GM18519 (cell line): ENCODE measurements around the gene C12orf43.
"Not testable (repeated sequence)": the region's sequence is repeated elsewhere in the genome, so short reads cannot be mapped to it uniquely, and the experiment has no call there.

Experiments used
- ATAC-seq: cut with Tn5 transposase; IDR thresholded peaks from one replicate; pipeline ENCODE4 v1.9.1; 2021; ENCODE audit warnings: mild to moderate bottlenecking, moderate library complexity; ENCODE audit not compliant: unreplicated experiment, low FRiP score

C12orf43 gene, protein sequence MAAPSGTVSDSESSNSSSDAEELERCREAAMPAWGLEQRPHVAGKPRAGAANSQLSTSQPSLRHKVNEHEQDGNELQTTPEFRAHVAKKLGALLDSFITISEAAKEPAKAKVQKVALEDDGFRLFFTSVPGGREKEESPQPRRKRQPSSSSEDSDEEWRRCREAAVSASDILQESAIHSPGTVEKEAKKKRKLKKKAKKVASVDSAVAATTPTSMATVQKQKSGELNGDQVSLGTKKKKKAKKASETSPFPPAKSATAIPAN

DNA sequence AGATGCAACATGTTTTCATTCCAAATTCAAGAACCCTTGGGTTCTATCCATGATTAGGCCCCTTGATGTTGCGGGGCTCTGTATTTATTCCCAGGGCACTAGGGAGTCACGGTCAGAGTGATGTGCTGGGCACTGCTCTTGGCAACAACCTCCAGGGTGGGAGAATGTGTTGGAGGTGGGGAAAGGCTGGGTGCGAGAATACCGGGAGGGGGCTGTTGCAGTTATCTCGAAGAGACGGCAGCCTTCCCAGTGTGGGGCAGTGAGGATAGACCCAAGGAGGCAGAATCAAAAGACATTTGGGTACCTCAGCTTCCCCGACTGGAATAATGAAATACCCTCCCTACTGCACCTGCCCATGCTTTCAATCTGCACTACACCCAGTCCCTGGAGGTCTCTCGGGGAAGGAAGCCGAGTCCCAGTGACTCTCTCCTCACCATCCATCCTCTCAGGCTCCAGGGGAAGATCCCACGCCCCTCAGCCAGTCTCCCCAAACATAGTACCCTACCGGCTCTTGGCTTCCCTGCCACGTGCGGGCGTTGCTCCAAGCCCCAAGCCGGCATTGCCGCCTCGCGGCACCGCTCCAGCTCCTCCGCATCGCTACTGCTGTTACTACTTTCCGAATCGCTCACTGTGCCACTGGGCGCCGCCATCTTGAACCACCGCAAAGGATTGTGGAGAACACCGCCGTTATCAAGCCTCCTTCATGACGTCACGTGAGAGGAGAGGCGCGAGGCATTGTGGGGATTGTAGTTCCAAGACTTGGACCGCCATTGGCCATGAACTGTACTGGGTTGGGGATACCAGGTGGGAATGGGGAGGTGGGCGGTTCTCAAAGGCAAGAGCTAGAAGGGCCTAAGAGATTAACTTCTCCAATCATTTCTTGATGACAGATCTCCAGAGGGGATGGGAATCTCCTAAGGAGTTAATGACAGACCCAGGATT lies at the start of gene C12orf43:
C12orf43 (minus strand) TSS at position 663 of the 942 bp plus-strand sequence; CDS start at position 650, 13 bp downstream.
- ATAC-seq, result peak; percentile 85

DNA sequence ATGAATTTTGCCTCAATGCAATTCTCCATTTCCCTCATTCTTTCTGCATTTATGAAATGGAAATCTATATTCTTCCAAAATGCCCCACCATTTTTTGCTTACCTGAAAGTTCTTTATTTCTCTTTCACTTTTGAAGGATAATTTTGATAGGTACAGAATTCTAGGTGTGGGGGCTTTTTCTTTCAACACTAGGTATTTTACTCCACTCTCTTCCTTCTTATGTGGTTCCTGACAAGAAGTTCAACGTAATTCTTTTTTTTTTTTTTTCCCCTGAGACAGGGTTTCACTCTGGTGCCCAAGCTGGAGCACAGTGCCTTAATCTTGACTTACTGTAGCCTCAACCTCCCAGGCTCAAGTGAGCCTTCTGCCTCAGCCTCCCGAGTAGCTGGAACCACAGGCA lies 49.1 kb upstream of the C12orf43 start:
- ATAC-seq, result no peak

DNA sequence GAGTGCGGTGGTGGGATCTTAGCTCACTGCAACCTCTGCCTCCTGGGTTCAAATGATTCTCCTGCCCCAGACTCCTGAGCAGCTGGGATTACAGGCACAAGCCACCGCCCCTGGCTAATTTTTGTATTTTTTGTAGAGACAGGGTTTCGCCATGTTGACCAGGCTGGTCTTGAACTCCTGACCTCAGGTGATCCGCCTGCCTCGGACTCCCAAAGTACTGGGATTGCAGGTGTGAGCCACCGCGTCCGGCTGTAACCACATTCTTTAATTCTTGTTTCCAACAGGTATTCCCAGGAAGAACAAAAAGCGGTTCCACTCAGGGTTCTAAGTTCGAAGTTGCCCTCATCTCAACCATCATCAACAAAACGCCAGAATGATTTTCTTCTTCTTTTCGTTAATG lies 48.3 kb upstream of the C12orf43 start:
- ATAC-seq, result not testable (repeated sequence)

DNA sequence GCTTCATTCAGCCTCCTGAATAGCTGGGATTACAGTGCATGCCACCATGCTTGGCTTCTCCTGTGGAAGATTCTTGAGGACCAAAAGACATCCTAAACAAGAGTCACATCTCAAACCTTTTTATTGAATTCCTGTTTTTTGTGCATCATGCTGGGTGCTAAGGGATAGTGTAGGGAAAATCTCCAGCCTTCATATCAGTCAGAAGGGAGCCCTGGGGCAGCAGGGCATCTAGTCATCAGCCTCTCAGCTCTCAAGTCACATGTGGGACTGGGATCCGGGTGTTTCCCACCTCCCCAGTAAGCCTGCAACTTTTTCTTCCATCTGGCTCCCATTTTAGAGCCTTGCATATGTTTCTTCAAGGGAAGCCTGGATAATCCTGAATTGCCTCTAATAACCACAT lies 47.8 kb upstream of the C12orf43 start:
- ATAC-seq, result no peak

DNA sequence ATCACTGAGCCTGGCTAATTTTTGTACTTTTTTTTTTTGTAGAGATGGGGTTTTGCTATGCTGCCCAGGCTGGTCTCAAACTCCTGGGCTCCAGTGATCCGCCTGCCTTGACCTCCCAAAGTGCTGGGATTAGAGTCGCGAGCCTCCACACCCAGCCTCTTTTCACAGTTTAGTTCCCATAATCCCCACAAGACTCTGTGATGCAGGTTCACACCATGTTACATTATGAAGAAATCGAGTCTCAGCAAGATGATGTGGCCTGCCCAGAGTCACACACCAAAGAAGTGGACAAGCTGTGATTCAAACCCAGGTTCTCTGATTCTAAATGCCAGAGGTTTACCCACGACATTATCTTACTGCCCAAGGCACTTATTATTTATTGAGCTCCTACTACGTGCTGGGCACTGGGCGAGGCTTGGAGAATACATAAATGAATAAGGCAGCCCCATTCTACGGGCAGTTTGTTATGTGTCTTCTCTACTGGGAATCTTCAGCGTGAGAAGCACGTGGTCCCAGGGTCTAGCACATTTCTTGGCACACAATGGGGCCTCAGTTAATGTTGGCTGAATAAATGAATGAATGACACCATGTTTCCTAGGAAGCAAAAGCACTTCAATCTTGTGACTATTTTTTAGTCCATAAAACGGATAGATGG lies 46.2 kb upstream of the C12orf43 start:
- no peak for ATAC-seq

DNA sequence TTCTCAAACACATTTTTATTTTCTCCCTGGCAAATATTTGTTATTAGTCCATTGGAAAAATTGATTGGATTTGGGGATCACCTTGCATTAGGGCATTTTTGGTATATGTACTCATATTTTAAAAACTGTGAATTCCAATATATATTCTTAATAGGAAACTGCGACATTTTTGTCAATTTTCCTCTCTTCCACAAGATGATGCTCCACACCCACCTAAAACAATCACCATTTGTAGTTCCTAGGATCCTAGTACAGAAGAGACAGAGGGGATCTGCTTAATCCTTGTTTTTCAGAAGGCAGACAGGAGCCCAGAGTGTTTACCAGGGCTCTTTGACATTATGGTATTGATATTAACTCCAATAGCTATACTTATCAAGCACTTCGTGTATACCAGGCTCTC lies 45.5 kb upstream of the C12orf43 start:
- ATAC-seq, result no peak

DNA sequence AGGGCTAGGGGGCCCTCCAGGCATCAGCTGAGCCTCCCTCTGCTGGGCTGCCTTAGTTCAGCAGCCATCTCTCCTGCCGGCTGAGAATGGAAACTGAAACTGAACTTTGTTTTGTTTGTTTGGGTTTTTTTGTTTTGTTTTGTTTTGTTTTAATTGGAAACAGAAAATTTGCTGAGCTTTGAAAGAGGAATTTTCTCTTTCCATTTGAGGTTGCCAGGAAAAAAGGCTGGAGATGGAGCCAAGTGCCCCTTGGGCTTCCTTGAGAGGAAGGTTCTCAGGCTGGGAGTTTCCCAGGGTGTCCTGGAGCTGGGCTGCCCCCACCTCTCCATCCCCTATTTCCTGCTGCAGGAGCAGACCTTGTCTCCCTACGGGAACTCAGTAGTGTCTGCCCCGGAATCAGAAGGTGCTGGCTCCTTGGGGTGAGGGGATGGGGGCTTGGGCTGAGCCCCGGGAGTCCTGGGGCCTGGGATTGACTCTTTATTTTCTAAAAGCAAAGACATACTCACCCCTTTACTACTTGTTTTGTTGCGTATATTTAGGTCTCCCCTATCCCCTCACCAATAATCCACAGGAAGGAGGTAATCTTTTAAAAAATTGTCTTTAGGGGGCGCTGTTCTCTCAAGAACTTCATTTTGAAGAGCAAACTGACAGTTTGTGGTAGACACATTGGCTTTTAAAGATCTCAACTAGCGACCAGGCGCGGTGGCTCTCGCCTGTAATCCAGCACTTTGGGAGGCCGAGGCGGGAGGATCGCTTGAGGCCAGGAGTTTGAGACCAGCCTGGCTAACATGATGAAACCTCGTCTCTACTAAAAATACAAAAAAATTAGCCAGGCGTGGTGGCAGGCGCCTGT lies 44.1 kb upstream of the C12orf43 start:
- no peak for ATAC-seq

DNA sequence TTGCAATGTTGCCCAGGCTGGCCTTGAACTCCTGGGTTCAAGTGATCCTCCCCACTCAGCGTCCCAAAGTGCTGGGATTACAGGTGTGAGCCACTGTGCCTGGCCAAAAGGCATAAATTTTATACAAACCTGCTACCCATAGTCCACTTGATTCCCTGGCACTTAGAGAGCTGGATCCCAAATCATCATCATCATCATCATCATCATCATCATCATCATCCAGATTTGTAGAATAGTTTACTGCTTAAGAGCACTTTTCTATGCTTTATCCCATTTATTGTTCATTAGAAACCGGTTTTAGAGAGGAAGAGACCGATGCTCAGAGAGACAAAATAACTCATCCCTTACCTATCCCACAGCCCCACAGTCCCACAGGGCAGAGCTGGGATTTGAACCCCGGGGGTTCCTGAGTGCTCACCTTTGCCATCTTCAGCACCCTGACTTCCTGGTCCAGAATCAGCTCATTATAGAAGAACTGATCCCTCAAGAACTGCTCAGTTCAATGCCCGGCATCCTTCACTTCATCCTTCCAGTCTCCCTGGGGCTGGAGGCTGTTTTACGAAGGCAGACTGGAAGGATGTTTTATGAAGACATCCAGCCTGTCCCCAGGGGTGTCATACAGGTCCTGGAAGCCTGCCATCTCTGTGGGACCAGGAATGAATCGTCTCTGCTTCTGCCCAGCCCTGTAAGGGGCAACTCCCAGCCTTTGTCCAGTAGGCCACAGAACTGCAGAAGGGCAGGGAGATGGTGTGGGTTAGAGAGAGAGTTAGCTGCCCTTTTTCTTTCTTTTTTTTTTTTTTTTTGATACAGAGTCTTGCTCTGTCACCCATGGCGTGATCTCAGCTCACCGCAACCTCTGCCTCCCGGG lies 43.0 kb upstream of the C12orf43 start:
- no peak for ATAC-seq

DNA sequence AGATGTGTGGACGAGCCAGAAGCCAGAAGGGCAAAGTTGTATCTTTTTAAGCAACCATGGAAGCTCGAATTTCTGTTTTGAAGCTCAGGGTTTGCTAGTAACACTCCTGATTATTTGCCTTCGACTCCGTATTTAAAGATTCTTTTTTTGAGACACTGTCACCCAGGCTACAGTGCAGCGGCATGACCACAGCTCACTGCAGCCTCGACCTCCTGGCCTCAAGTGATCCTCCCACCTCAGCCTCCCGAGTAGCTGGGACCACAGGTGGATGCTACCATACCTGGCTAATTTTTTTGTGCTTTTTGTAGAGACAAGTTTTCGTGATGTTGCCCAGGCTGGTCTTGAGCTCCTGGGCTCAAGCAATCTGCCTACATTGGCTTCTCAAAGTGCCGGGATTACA lies 41.5 kb upstream of the C12orf43 start:
- ATAC-seq, result no peak

DNA sequence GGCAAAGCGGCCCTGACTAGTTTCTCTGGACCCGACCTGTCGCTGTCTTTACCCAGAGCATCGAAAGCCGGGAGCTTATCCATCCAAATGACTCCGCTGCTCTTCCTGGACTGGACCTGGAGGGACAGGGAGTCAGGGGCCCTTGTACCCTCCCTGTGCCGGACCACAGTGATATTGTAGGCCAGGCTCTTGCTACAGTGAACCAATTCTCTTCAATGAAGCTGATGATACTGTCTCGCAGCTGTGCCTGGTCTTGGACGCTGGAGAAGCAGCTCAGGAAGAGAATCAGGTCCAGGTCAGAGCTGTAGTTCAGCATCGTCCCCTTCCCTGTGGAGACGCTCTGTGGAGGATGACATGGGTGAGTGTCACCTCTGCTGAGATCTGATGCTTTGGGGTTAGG lies 37.4 kb upstream of the C12orf43 start:
- ATAC-seq, result no peak

DNA sequence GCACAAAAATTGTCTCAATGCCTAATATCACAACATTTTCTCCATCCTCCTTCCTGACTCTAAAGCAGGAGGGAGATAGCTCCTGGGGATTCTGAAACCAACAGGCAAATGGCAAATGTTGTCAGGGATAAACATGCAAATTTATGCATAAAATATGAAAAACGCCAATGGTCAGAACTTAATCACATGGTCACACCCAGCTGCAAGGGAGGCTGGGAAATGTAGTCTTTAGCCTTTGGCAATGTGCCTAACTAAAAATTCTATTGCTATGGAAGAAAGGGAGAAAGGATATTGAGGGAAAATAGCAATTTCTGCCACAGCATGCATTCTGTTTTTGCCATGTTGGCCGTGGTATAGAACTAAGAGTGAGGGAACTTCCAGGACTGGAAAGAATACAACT lies 34.4 kb upstream of the C12orf43 start:
- no peak for ATAC-seq

DNA sequence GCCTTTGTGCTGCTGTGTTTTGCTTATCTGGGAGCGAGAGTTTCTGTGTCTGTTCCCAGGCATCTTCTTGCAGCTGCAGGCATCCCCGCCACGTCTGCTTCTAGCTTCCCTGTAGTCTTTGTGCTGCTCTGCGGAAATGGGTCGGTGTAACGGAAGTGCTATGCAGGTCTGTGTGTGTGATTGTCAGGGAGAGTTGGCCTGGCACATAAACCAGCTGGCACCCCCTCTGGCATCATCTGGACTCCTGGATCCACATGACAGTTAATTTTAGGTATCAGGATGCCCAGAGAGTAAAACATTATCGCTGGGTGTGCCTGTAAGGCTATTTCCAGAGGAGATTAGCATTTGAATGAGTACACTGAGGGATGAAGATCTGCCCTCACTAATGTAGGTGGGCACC lies 32.2 kb upstream of the C12orf43 start:
- ATAC-seq, result no peak

DNA sequence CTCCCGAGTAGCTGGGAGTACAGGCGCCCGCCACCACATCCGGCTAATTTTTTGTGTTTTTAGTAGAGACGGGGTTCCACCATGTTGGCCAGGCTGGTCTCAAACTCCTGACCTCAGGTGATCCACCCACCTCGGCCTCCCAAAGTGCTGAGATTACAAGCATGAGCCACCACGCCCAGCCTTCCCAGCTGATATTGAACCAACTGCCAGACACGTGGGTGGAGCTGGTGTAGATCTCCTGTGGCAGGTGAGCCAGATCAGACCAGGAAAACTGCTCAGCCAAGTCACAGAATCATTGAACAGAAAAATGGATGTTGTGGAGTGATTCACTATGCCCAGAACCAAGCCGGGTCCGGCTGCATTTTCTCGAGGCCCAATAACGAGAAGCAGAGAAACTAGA lies 31.1 kb upstream of the C12orf43 start:
- not testable (repeated sequence) for ATAC-seq

DNA sequence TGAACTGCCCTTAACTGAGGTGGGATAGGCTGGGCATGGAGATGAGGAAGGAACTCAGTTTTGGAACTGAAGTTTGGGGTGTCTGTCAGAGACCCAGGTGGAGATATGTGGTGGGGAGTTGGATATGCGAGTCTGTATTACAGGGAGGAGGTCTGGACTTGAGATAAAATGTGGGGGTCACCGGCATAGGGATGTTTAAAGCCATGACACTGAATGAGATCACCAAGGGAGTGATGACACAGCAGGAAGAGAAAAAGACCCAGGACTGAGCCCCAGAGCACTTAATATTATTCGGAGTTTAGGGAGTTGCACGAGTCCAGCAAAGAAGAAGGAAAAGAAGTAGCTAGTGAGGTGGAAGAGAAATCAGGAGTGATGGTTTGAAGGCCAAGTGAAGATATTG lies 26.8 kb upstream of the C12orf43 start:
- ATAC-seq, result no peak

DNA sequence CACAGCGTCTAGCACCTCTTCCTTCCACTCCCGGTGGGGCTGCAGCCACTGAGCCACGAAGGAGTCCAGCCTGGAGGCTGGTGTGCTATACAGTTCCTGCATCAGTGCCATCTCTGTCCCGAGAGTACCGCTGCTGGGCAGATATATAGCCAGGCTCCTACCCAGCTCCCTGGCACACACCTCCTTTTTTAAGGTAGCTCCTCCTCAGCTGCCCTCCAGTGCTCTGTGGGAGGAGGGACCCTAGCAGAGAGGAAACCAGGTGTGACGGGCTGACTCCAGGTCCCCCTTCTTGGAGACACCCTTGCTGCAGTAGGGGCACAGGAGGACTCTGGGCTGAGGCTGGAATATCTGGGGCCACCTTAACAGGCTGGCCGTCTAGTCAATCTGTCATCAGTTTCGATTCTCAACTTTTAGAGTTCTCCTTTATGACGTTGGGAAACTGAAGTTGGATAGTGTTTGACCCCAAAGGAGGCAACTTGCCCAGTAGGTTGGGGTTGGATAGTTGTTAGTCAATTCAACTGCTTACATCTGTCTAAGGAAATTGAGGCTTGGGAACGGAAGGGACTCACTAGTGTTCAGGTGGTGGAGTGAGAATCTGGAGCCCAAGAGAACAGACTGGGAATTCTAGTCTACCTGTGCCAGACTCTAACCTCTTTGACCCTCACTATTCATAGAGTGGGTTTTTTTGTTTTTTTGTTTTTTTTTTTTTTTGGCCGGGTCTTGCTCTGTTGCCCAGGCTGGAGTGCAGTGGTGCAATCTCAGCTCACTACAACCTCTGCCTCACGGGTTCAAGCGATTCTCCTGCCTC lies 22.8 kb upstream of the C12orf43 start, which contains the start of gene OASL:
OASL (minus strand) TSS at position 386 of the 808 bp plus-strand sequence; CDS start at position 111, 275 bp downstream.
- no peak for ATAC-seq

DNA sequence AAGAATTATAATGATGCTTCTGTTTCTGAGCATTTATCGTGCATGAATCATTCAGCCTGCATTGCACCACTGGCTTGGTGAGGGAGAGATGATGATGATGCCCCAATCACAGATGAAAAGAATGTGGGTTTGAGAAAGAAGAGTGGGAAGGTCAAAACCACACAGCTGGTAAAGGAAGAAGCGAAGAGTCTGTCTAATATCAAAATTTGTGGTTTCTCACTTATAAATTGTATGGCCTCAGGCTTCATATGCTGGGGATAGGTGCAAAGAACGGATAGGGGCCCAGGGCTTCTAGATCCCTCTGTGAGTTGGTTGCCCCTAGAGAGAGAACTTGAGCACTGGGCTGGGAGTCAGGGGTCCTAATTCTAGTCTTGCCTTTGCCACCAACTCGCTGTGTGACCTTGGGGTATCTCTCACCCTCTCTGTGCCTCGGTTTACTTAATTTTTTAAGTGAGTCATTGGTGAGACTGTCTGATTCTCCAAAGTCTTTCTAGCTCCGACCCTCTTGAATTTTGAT lies 20.6 kb upstream of the C12orf43 start:
- ATAC-seq, result no peak

DNA sequence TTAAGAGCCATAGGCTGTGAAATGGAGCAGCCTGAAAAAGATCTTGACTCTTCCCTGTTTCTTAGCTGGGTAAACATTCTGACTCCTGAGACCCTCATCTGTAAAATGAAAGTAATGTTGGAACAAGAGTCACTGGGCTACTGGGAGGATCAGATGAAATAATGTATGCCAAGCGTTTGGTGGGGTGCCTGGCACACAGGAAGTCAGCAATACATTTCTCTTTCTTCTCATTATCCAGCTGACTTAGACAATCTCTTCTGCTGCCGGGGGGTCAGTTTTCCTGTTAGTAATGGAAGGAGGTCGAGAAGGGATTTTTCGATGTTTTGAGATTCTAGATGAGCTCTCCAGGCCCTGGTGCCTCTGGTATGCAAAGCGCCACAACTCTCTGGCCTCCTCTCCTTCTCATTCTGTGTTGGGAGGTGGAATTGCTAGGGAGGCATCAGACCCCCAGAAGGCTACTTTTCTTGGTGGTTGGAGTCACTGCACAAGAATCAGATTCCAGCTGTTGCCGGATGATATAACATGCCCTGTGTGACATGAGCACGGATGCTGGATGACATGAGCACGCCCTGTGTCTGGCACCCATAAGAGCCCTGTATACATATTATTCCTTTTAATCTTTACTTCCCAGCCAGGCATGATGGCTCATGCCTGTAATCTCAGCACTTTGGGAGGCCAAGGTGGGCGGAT lies 18.5 kb upstream of the C12orf43 start:
- ATAC-seq, result no peak
